HG02943 (cell line): Measurements from ENCODE around the gene C19orf33.
"Not testable (repeated sequence)": the region's sequence is repeated elsewhere in the genome, so short reads cannot be mapped to it uniquely, and the experiment has no call there.

Experiments
- ATAC-seq: cut with Tn5 transposase; IDR thresholded peaks from one replicate; pipeline ENCODE4 v1.9.1; 2021; ENCODE audit warnings: mild to moderate bottlenecking, low read depth, moderate library complexity; ENCODE audit not compliant: unreplicated experiment

The C19orf33 gene

GRCh38 chr19:38335949-38336637, 32.0 kb downstream of the C19orf33 start:
- peak; percentile 68 for ATAC-seq

GRCh38 chr19:38336638-38337359, 32.7 kb downstream of the C19orf33 start:
- ATAC-seq, result peak; percentile 44

GRCh38 chr19:38337360-38337653, 33.3 kb downstream of the C19orf33 start:
- no peak for ATAC-seq

GRCh38 chr19:38339011-38339410, 35.0 kb downstream of the C19orf33 start:
- ATAC-seq, result not testable (repeated sequence)

GRCh38 chr19:38340927-38341326, 36.9 kb downstream of the C19orf33 start:
- ATAC-seq, result no peak

- no peak for ATAC-seq
Observed at GRCh38 chr19:38346837-38347236, 42.8 kb downstream of the C19orf33 start.

GRCh38 chr19:38350883-38351282, 46.8 kb downstream of the C19orf33 start:
- no peak for ATAC-seq

GRCh38 chr19:38351865-38352395, 47.9 kb downstream of the C19orf33 start:
- no peak for ATAC-seq

GRCh38 chr19:38352611-38353010, 48.6 kb downstream of the C19orf33 start:
- ATAC-seq, result no peak
